WTC11 (cell line): ENCODE results near the gene FSD1L. TPM values are rescaled to one million over a fixed set of nuclear protein-coding genes. Genes with fewer than 3 reads are reported as not detected.

Experiments
- ATAC-seq: fragments of 200-7000 bp; cut with Tn5 transposase; 2 replicates; pipeline ENCODE4 v1.10.0; 2021; ENCODE audit warnings: mild to moderate bottlenecking, moderate library complexity
- CTCF ChIA-PET: fragments of 300-600 bp; sonication (Branson Sonifier 250); formaldehyde crosslinking; loops from one replicate; lab custom pipeline; 2021; ENCODE audit warnings: antibody characterized with exemption; lab: Charles Lee
- POLR2A ChIA-PET: fragments of 350-600 bp; sonication (Branson Sonifier 250); formaldehyde crosslinking; loops from one replicate; lab custom pipeline; 2021; ENCODE audit warnings: antibody characterized with exemption; lab: Charles Lee
- DNase-seq: peaks from one replicate; pipeline ENCODE4 v3.0.0; 2021; ENCODE audit warnings: low spot score
- H3K27ac Mint-ChIP-seq: 2 replicates; pipeline ENCODE4 v1.8.0; 2021; ENCODE audit warnings: mixed read lengths
- H3K27me3 Mint-ChIP-seq: 2 replicates; pipeline ENCODE4 v1.8.0; 2021; ENCODE audit warnings: low read depth, mild to moderate bottlenecking, moderate library complexity, mixed read lengths
- H3K36me3 Mint-ChIP-seq: 2 replicates; pipeline ENCODE4 v1.8.0; 2021; ENCODE audit warnings: mixed read lengths
- H3K4me1 Mint-ChIP-seq: 2 replicates; pipeline ENCODE4 v1.8.0; 2022; ENCODE audit warnings: mixed read lengths
- H3K4me3 Mint-ChIP-seq: 2 replicates; pipeline ENCODE4 v1.8.0; 2021; ENCODE audit warnings: mild to moderate bottlenecking, moderate library complexity, mixed read lengths
- H3K9me3 Mint-ChIP-seq: 2 replicates; pipeline ENCODE4 v1.8.0; 2021; ENCODE audit warnings: mixed read lengths
- AR ChIP-seq: fragments of 250-450 bp; sonication (Bioruptor Pico); IDR thresholded peaks from 2 replicates; pipeline ENCODE4 v1.9.0; 2021; ENCODE audit warnings: mild to moderate bottlenecking
- ATF2 ChIP-seq: sonication (generic); formaldehyde crosslinking; IDR thresholded peaks from 2 replicates; pipeline ENCODE4 v1.8.1; 2022; ENCODE audit warnings: low read depth, missing genetic modification reagents, borderline replicate concordance
- E2F1 ChIP-seq: sonication (generic); formaldehyde crosslinking; IDR thresholded peaks from 2 replicates; pipeline ENCODE4 v1.8.0; 2022; ENCODE audit warnings: mild to moderate bottlenecking, missing genetic modification reagents
- E2F4 ChIP-seq: sonication (generic); formaldehyde crosslinking; IDR thresholded peaks from 2 replicates; pipeline ENCODE4 v1.8.1; 2022; ENCODE audit warnings: low read depth, mild to moderate bottlenecking, moderate library complexity, missing genetic modification reagents, borderline replicate concordance
- E2F5 ChIP-seq: sonication (generic); formaldehyde crosslinking; IDR thresholded peaks from 2 replicates; pipeline ENCODE4 v1.8.1; 2022; ENCODE audit warnings: mild to moderate bottlenecking, moderate library complexity, missing genetic modification reagents
- ERG ChIP-seq: fragments of 250-450 bp; sonication (Bioruptor Pico); IDR thresholded peaks from 2 replicates; pipeline ENCODE4 v1.8.0; 2021; ENCODE audit warnings: mild to moderate bottlenecking
- HMGA2 ChIP-seq: fragments of 250-450 bp; sonication (Bioruptor Pico); IDR thresholded peaks from 2 replicates; pipeline ENCODE4 v1.4.0; 2021; ENCODE audit warnings: mild to moderate bottlenecking, moderate library complexity
- IRF2 ChIP-seq: sonication (generic); formaldehyde crosslinking; IDR thresholded peaks from 2 replicates; pipeline ENCODE4 v1.8.0; 2022; ENCODE audit warnings: low read depth, missing genetic modification reagents, borderline replicate concordance
- JUN ChIP-seq: sonication (generic); formaldehyde crosslinking; IDR thresholded peaks from 2 replicates; pipeline ENCODE4 v1.8.0; 2023; ENCODE audit warnings: mild to moderate bottlenecking, missing genetic modification reagents
- KAT7 ChIP-seq: sonication (generic); formaldehyde crosslinking; IDR thresholded peaks from 2 replicates; pipeline ENCODE4 v1.8.1; 2023; ENCODE audit warnings: missing genetic modification reagents, mild to moderate bottlenecking, borderline replicate concordance
- USF1 ChIP-seq: sonication (generic); formaldehyde crosslinking; IDR thresholded peaks from 2 replicates; pipeline ENCODE4 v1.8.0; 2022; ENCODE audit warnings: mild to moderate bottlenecking, missing genetic modification reagents
- USF2 ChIP-seq: sonication (generic); formaldehyde crosslinking; IDR thresholded peaks from 2 replicates; pipeline ENCODE4 v1.8.1; 2023; ENCODE audit warnings: mild to moderate bottlenecking, missing genetic modification reagents, moderate library complexity
- ZNF138 ChIP-seq: sonication (generic); formaldehyde crosslinking; conservative IDR thresholded peaks from 2 replicates; pipeline ENCODE4 v1.8.1; 2022; ENCODE audit warnings: mild to moderate bottlenecking, moderate library complexity, missing genetic modification reagents
- ZNF219 ChIP-seq: sonication (generic); formaldehyde crosslinking; IDR thresholded peaks from 2 replicates; pipeline ENCODE4 v1.8.0; 2023; ENCODE audit warnings: missing genetic modification reagents, mild to moderate bottlenecking, borderline replicate concordance
- ZNF317 ChIP-seq: sonication (generic); formaldehyde crosslinking; IDR thresholded peaks from 2 replicates; pipeline ENCODE4 v1.8.1; 2023; ENCODE audit warnings: low read depth, mild to moderate bottlenecking, moderate library complexity, missing genetic modification reagents, borderline replicate concordance
- ZNF532 ChIP-seq: fragments of 250-450 bp; sonication (Bioruptor Pico); IDR thresholded peaks from 2 replicates; pipeline ENCODE4 v1.9.0; 2021; ENCODE audit warnings: mild to moderate bottlenecking, borderline replicate concordance
- total RNA-seq: library from RNA; stranded (reverse); gene quantifications from 3 replicates; pipeline ENCODE4 v1.2.3, GENCODE V29; 2021

The FSD1L gene
- total RNA-seq, 1 experiment from 2014 or later: 5.3 TPM

GRCh38 chr9:105497704-105498103 lies 49.9 kb downstream of the FSD1L start:
- ChIA-PET CTCF (no interaction called here), POLR2A (no interaction called here)
- Mint-ChIP-seq H3K36me3 (peaks cover 30% of the 10 kb centered on the region), H3K9me3 (peaks cover 23% of the 10 kb centered on the region), H3K4me1 (no peaks in the 10 kb centered on the region), H3K4me3 (no peak overlapping the region)
- no peak for ATAC-seq
- TF ChIP-seq AR: no peak
- no peak for TF ChIP-seq KAT7
- no peak for TF ChIP-seq ZNF138 (CRISPR knock-in tag)
- no peak for TF ChIP-seq USF1
- TF ChIP-seq ZNF219 (CRISPR knock-in tag): no peak
- TF ChIP-seq E2F1 (CRISPR knock-in tag): no peak
- TF ChIP-seq, all 79 proteins: peak for 0
- H3K27ac Mint-ChIP-seq: no peak overlapping the region
- DNase-seq: no peak
- no peaks in the 10 kb centered on the region for H3K27me3 Mint-ChIP-seq

GRCh38 chr9:105500108-105500766 lies 52.4 kb downstream of the FSD1L start:
- CTCF ChIA-PET: interaction anchor here (0.6 kb wide), 1 partner anchor 58 kb away, joined by 3 read pairs; no protein-coding TSS in a partner anchor
- peaks cover 15% of the 10 kb centered on the region for H3K36me3 Mint-ChIP-seq
- no peak overlapping the region for H3K27ac Mint-ChIP-seq
- DNase-seq (no peak), ATAC-seq (no peak)
- H3K4me1 Mint-ChIP-seq: peaks cover 6% of the 10 kb centered on the region
- POLR2A ChIA-PET: no interaction called here
- peaks cover 15% of the 10 kb centered on the region for H3K9me3 Mint-ChIP-seq
- no peak overlapping the region for H3K4me3 Mint-ChIP-seq
- no peaks in the 10 kb centered on the region for H3K27me3 Mint-ChIP-seq
- TF ChIP-seq ZNF532: no peak
- TF ChIP-seq ATF2 (CRISPR knock-in tag): no peak
- TF ChIP-seq E2F5 (CRISPR knock-in tag): no peak
- TF ChIP-seq JUN: no peak
- TF ChIP-seq HMGA2: no peak
- no peak for TF ChIP-seq ZNF138 (CRISPR knock-in tag)
- no peak for TF ChIP-seq ERG (CRISPR knock-in tag)
- no peak for TF ChIP-seq E2F1 (CRISPR knock-in tag)
- TF ChIP-seq E2F4 (CRISPR knock-in tag): no peak
- no peak for TF ChIP-seq ZNF317 (CRISPR knock-in tag)
- no peak for TF ChIP-seq USF2
- TF ChIP-seq IRF2 (CRISPR knock-in tag): no peak
